ENCODE measurements around the gene TRMT61A. TPM values are rescaled to one million over a fixed set of nuclear protein-coding genes. Genes with fewer than 3 reads are reported as not detected.

TRMT61A gene
- total RNA-seq, 2 donors from 2014 or later = 4.4 to 7.4 TPM

GRCh38 chr14:103499709-103500108 is 29.3 kb upstream of the TRMT61A start:
- no peak overlapping the region for H3K4me3 ChIP-seq
- H3K27ac ChIP-seq = no peak overlapping the region
- peaks cover 59% of the 10 kb centered on the region for H3K36me3 ChIP-seq
- no peak for DNase-seq (ENCODE audit: low spot score)
- no peaks in the 10 kb centered on the region for H3K27me3 ChIP-seq
- H3K4me1 ChIP-seq = peaks cover 0 to 22% of the 10 kb centered on the region in 2 donors
- no peaks in the 10 kb centered on the region for H3K9me3 ChIP-seq
- no peak for TF ChIP-seq CTCF (IDR thresholded peaks at IDR 0.05)

GRCh38 chr14:103500148-103500990 is 28.6 kb upstream of the TRMT61A start:
- Histone ChIP-seq H3K36me3 (peaks cover 60% of the 10 kb centered on the region), H3K4me3 (no peak overlapping the region), H3K9me3 (no peaks in the 10 kb centered on the region), H3K27me3 (no peaks in the 10 kb centered on the region), H3K4me1 (peaks cover 0 to 22% of the 10 kb centered on the region in 2 donors), H3K27ac (peak overlapping the region in 1 of 2 donors; percentile 12)
- peak; percentile 94 to 95 for TF ChIP-seq CTCF (IDR thresholded peaks at IDR 0.05)
- DNase-seq (ENCODE audit: low spot score) = peak; percentile 95

- no peak overlapping the region for H3K27ac ChIP-seq
- H3K4me3 ChIP-seq = no peak overlapping the region
- peaks cover 0 to 17% of the 10 kb centered on the region in 2 donors for H3K4me1 ChIP-seq
- no peaks in the 10 kb centered on the region for H3K27me3 ChIP-seq
- DNase-seq (ENCODE audit: low spot score) = no peak
- no peak for TF ChIP-seq CTCF (IDR thresholded peaks at IDR 0.05)
- H3K36me3 ChIP-seq = peaks cover 64% of the 10 kb centered on the region
- H3K9me3 ChIP-seq = no peaks in the 10 kb centered on the region
Measured at GRCh38 chr14:103501041-103501870, 27.7 kb upstream of the TRMT61A start.

GRCh38 chr14:103501921-103502669 is 26.9 kb upstream of the TRMT61A start:
- no peak for DNase-seq (ENCODE audit: low spot score)
- Histone ChIP-seq H3K4me3 (no peak overlapping the region), H3K27me3 (no peaks in the 10 kb centered on the region), H3K27ac (no peak overlapping the region), H3K9me3 (no peaks in the 10 kb centered on the region), H3K4me1 (peaks cover 0 to 12% of the 10 kb centered on the region in 2 donors), H3K36me3 (peaks cover 65% of the 10 kb centered on the region)
- no peak for TF ChIP-seq CTCF (IDR thresholded peaks at IDR 0.05)

- no peaks in the 10 kb centered on the region for H3K9me3 ChIP-seq
- peaks cover 65% of the 10 kb centered on the region for H3K36me3 ChIP-seq
- H3K27me3 ChIP-seq = no peaks in the 10 kb centered on the region
- peaks cover 0 to 11% of the 10 kb centered on the region in 2 donors for H3K4me1 ChIP-seq
- no peak overlapping the region for H3K4me3 ChIP-seq
- TF ChIP-seq CTCF (IDR thresholded peaks at IDR 0.05) = no peak
- no peak for DNase-seq (ENCODE audit: low spot score)
- H3K27ac ChIP-seq = no peak overlapping the region
Measured at GRCh38 chr14:103502877-103503276, 26.1 kb upstream of the TRMT61A start.

Measured in right atrium auricular region (tissue), 2 donors.